HepG2 (cell line): ENCODE results near the gene SH3D19. TPM values are rescaled to one million over a fixed set of nuclear protein-coding genes. Genes with fewer than 3 reads are reported as not detected.

ENCODE experiments used
- ATAC-seq: fragments of 200-7000 bp; cut with Tn5 transposase; 3 replicates; pipeline ENCODE4 v1.9.1; 2020; ENCODE audit warnings: mild to moderate bottlenecking, moderate library complexity
- BruUV-seq: library from RNA; stranded (reverse); fragments of 400-500 nt; replicated peaks from 2 replicates; lab custom pipeline; 2021; lab: Mats Ljungman, UMichigan
- CTCF ChIA-PET: fragments of 300-600 bp; formaldehyde crosslinking; extraction: SDS; loops from one replicate; lab custom pipeline; 2021; ENCODE audit warnings: low total read pairs, inconsistent platforms, low intra/inter-chr PET ratio; lab: Yijun Ruan, JAX
- POLR2A ChIA-PET: fragments of 350-600 bp; sonication (Branson Sonifier 250); formaldehyde crosslinking; loops from one replicate; lab custom pipeline; 2020; ENCODE audit warnings: antibody characterized with exemption, inconsistent platforms; lab: Yijun Ruan, JAX
- DNase-seq: peaks from one replicate; pipeline ENCODE4 v3.0.0-alpha.2; 2015; ENCODE audit warnings: low spot score
- FAIRE-seq: peaks from 3 replicates; lab custom pipeline; 2011; peaks lifted over from hg19 to GRCh38; lab: Jason Lieb, UNC
- H2AFZ ChIP-seq: one replicate; pipeline ENCODE4 v1.6.1; 2011; ENCODE audit warnings: low read length, inconsistent platforms
- H3K27ac ChIP-seq: fragments of 300-600 bp; 3 replicates; pipeline ENCODE4 v1.8.0; 2011; ENCODE audit warnings: mixed run types, mild to moderate bottlenecking, mixed read lengths, low read length, inconsistent platforms; ENCODE audit not compliant: insufficient read depth; ENCODE audit errors: extremely low read length
- H3K27me3 ChIP-seq, 2 experiments: fragments of 200-600 bp in 1 of 2; 2 replicates in 1 of 2; 3 replicates in 1 of 2; pipeline versions ENCODE4 v1.6.0 to v1.8.0; 2011; ENCODE audit warnings: low read length in 2 of 2, mild to moderate bottlenecking in 2 of 2, moderate library complexity in 2 of 2, inconsistent platforms in 1 of 2; ENCODE audit not compliant: insufficient read depth in 2 of 2, control insufficient read depth in 1 of 2
- H3K36me3 ChIP-seq, 2 experiments: fragments of 200-600 bp in 1 of 2; replicated peaks in 1 of 2; 2 replicates in 1 of 2; 3 replicates in 1 of 2; pipeline versions ENCODE4 v1.5.1 to v1.8.0; 2011; ENCODE audit warnings: low read length in 2 of 2, inconsistent platforms in 1 of 2; ENCODE audit not compliant: insufficient read depth in 2 of 2, control insufficient read depth in 1 of 2
- H3K4me1 ChIP-seq: 2 replicates; pipeline ENCODE4 v1.5.1; 2012; ENCODE audit warnings: low read length, inconsistent platforms; ENCODE audit not compliant: insufficient read depth
- H3K4me2 ChIP-seq: 2 replicates; pipeline ENCODE4 v1.6.0; 2011; ENCODE audit warnings: low read depth, low read length, inconsistent platforms
- H3K4me3 ChIP-seq, 3 experiments: fragments of 200-600 bp in 1 of 3; sonication (generic), shearing (Covaris generic) in 1 of 3; replicated peaks in 1 of 3; 2 replicates each; pipeline ENCODE4 v1.5.1; 2011 to 2016; ENCODE audit warnings: low read length in 3 of 3, inconsistent platforms in 2 of 3, low read depth in 2 of 3, mild to moderate bottlenecking in 2 of 3, control low read depth in 1 of 3, mixed read lengths in 1 of 3; ENCODE audit not compliant: insufficient read depth in 1 of 3
- H3K79me2 ChIP-seq: one replicate; pipeline ENCODE4 v1.6.1; 2011; ENCODE audit warnings: low read length, inconsistent platforms; ENCODE audit not compliant: insufficient read depth
- H3K9ac ChIP-seq: 2 replicates; pipeline ENCODE4 v1.6.0; 2011; ENCODE audit warnings: mild to moderate bottlenecking, low read depth, low read length, inconsistent platforms; ENCODE audit not compliant: insufficient read depth
- H3K9me3 ChIP-seq: 2 replicates; pipeline ENCODE4 v1.5.1; 2012; ENCODE audit warnings: mild to moderate bottlenecking, low read length
- H4K20me1 ChIP-seq: 2 replicates; pipeline ENCODE4 v1.6.0; 2011; ENCODE audit warnings: inconsistent platforms, mild to moderate bottlenecking, low read length, moderate library complexity; ENCODE audit not compliant: insufficient read depth
- CERS6 ChIP-seq: sonication (generic); formaldehyde crosslinking; IDR thresholded peaks from 2 replicates; pipeline ENCODE4 v1.5.0; 2020; ENCODE audit warnings: missing genetic modification reagents
- DR1 ChIP-seq: sonication (generic); formaldehyde crosslinking; IDR thresholded peaks from 2 replicates; pipeline ENCODE4 v1.8.0; 2021; ENCODE audit warnings: mild to moderate bottlenecking, missing genetic modification reagents, inconsistent platforms
- E2F1 ChIP-seq: sonication (generic); formaldehyde crosslinking; IDR thresholded peaks from 2 replicates; pipeline ENCODE4 v1.5.0; 2020; ENCODE audit warnings: missing genetic modification reagents
- ELF3 ChIP-seq: IDR thresholded peaks from 2 replicates; pipeline ENCODE4 v1.6.1; 2016; ENCODE audit warnings: missing genetic modification reagents, missing compliant biosample characterization
- GFI1 ChIP-seq: sonication (generic); formaldehyde crosslinking; IDR thresholded peaks from 2 replicates; pipeline ENCODE4 v1.5.0; 2020; ENCODE audit warnings: missing genetic modification reagents, mild to moderate bottlenecking, borderline replicate concordance
- JDP2 ChIP-seq: sonication (generic); formaldehyde crosslinking; IDR thresholded peaks from 2 replicates; pipeline ENCODE4 v1.8.1; 2022; ENCODE audit warnings: missing genetic modification reagents, borderline replicate concordance
- ZFX ChIP-seq: sonication (generic); formaldehyde crosslinking; IDR thresholded peaks from 2 replicates; pipeline ENCODE4 v1.4.0; 2020; ENCODE audit warnings: mild to moderate bottlenecking, low read depth, missing genetic modification reagents, moderate library complexity
- WGBS: methylation state at CpG from one replicate; pipeline ENCODE4 v1.1.6; 2017; ENCODE audit warnings: low lambda C conversion rate; 5-methylcytosine and 5-hydroxymethylcytosine counted together
- in situ Hi-C: cut with HindIII; loops from 2 replicates; pipeline ENCODE4 v1.10.0; 2017; ENCODE audit warnings: low pct_unique_long_range_greater_than_20kb; ENCODE audit not compliant: extremely low pct_ligation_motif_present
- intact Hi-C: fragments of 100-400 bp; cut with micrococcal nuclease; formaldehyde crosslinking; loops from one replicate; pipeline ENCODE4 v1.10.0; 2022; ENCODE audit not compliant: unreplicated experiment
- polyA plus RNA-seq, 8 experiments: library from polyadenylated mRNA; depleted of rRNA in 3 of 8; stranded (reverse) in 7 of 8; unstranded in 1 of 8; fragments of >200 nt; fragmentation: Illumina TruSeq in 4 of 8; extraction: Trizol in 4 of 8; gene quantifications; 2 replicates each; pipeline versions ENCODE4 v1.2.1 to v1.2.3, GENCODE V29; 2011 to 2016; ENCODE audit warnings: low read depth in 4 of 8, missing spikeins in 1 of 8, mixed read lengths in 1 of 8; ENCODE audit not compliant: insufficient read depth in 1 of 8
- total RNA-seq, 5 experiments: library from RNA; depleted of rRNA; stranded (reverse); fragments of >200 nt; fragmentation: Illumina TruSeq; extraction: Trizol; gene quantifications; 2 replicates each; pipeline ENCODE4 v1.2.3, GENCODE V29; 2016; ENCODE audit warnings: low read depth in 1 of 5

The SH3D19 gene
- total and polyA plus RNA-seq, 2 of the 13 experiments (the other 11 are each of a cell fraction or from before 2014, with no cell fraction given), result 31.2 to 38.0 TPM

- H3K27me3 ChIP-seq, result no peaks in the 10 kb centered on the region
- H3K9ac ChIP-seq, result peak overlapping the region; percentile 30; the same call in 1 of the 2 replicates
- H3K4me3 ChIP-seq, result no peak overlapping the region
- peak overlapping the region; percentile 44 for H3K4me2 ChIP-seq
- ATAC-seq (no peak), FAIRE-seq (no peak), DNase-seq (peak; percentile 46)
- no peaks in the 10 kb centered on the region for H3K9me3 ChIP-seq
- BruUV-seq, result no TSS peak
- H4K20me1 ChIP-seq, result no peaks in the 10 kb centered on the region
- H3K79me2 ChIP-seq, result peaks cover 14% of the 10 kb centered on the region
- H3K4me1 ChIP-seq, result peaks cover 76% of the 10 kb centered on the region
- peak overlapping the region; percentile 91 for H3K27ac ChIP-seq
- POLR2A ChIA-PET, result interaction anchor here (1.1 to 4.1 kb wide), 3 partner anchors 21 to 118 kb away, joined by 3 to 27 read pairs (median 3); partner anchors contain the start of gene SH3D19
- H3K36me3 ChIP-seq, result peaks cover 4% of the 10 kb centered on the region in 2 experiments; a peak in 2 of 5 replicates
- CTCF ChIA-PET, result no interaction called here
- no peak overlapping the region for H2AFZ ChIP-seq
- TF ChIP-seq CERS6 (CRISPR knock-in tag) (no peak), ZFX (CRISPR knock-in tag) (peak; percentile 24; the same call in 1 of the 2 replicates), GFI1 (CRISPR knock-in tag) (0 out of 2 replicates have a peak, but pooled peaks have one; percentile 21), E2F1 (CRISPR knock-in tag) (no peak), DR1 (CRISPR knock-in tag) (no peak), JDP2 (CRISPR knock-in tag) (no peak), ELF3 (CRISPR knock-in tag) (peak; percentile 39; the same call in 1 of the 2 replicates)
- in situ Hi-C loops, result no loop called here
- 71% methylated on average over 1 of the region's 1 CpG for WGBS
- intact Hi-C loops, result no loop called here
Observed at GRCh38 chr4:151207186-151207585, 118.2 kb downstream of the SH3D19 start.
